Measurements from ENCODE around the gene NOTO. TPM values are rescaled to one million over a fixed set of nuclear protein-coding genes. Genes with fewer than 3 reads are reported as not detected.

Gene NOTO
- polyA plus RNA-seq, 1 experiment: not detected

DNA sequence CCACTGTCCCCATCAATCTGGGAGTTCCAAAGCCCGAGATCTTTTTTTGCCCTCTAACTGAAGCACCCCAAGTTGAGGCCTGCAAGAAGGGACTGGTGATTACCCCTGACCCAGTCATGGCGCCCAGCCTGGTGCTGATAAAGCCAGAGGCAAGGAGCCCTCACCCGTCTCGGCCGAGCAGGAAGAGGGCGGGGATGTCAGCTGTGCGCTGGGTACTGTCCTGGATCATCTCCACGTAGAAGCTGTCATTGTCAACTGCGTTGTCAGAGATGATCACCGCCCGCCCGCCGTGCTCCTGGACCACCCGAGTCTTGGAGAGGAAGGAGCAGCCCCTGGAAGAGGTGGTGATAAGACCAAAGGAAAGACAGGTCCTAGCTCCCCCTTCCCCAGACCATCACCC, 26.3 kb downstream of the NOTO start:
- CTCF ChIA-PET: interaction anchor here (1.2 to 1.5 kb wide), 2 partner anchors 15 to 16 kb away, joined by 3 to 4 read pairs; no protein-coding TSS in a partner anchor
- no peak for DNase-seq (ENCODE audit: low read depth, low spot score)
- H3K4me3 ChIP-seq (ENCODE audit: low read depth, low read length): no peak overlapping the region
- H3K27ac ChIP-seq (ENCODE audit: low read depth, low read length): no peak overlapping the region
- no peaks in the 10 kb centered on the region for H3K9me3 ChIP-seq (ENCODE audit: control insufficient read depth, insufficient read depth, low read length)
- TF ChIP-seq CTCF (IDR thresholded peaks at IDR 0.05; ENCODE audit: low read depth, low read length): no peak
- POLR2A ChIA-PET: no interaction called here
- H3K27me3 ChIP-seq (ENCODE audit: control insufficient read depth, insufficient read depth, low read length): no peaks in the 10 kb centered on the region

- Histone ChIP-seq H3K27ac (ENCODE audit: low read depth, low read length) (no peak overlapping the region), H3K27me3 (ENCODE audit: control insufficient read depth, insufficient read depth, low read length) (no peaks in the 10 kb centered on the region), H3K9me3 (ENCODE audit: control insufficient read depth, insufficient read depth, low read length) (no peaks in the 10 kb centered on the region), H3K4me3 (ENCODE audit: low read depth, low read length) (peak overlapping the region; percentile 77)
- ChIA-PET CTCF (interaction anchor here (1.1 to 1.6 kb wide), 3 partner anchors 20 to 147 kb away, joined by 3 to 11 read pairs (median 5); no protein-coding TSS in a partner anchor), POLR2A (interaction anchor here (0.8 to 2.8 kb wide), 8 partner anchors 11 to 505 kb away, joined by 3 to 14 read pairs (median 5); partner anchors contain the start of genes ALMS1 and TPRKB)
- TF ChIP-seq CTCF (IDR thresholded peaks at IDR 0.05; ENCODE audit: low read depth, low read length): no peak
- DNase-seq (ENCODE audit: low read depth, low spot score): no peak
Measured at GRCh38 chr2:73232403-73233153, 30.2 kb downstream of the NOTO start.

- no peak for TF ChIP-seq CTCF (IDR thresholded peaks at IDR 0.05; ENCODE audit: low read depth, low read length)
- DNase-seq (ENCODE audit: low read depth, low spot score): peak; percentile 99
Measured at GRCh38 chr2:73233154-73233931, 31.0 kb downstream of the NOTO start, which contains the start of gene PRADC1. PRADC1 (minus strand) TSS chr2:73233239; CDS start chr2:73233160, 79 bp downstream.

GRCh38 chr2:73233932-73234832, 31.8 kb downstream of the NOTO start, which contains the start of gene CCT7:
CCT7 (plus strand) TSS chr2:73234308; CDS start chr2:73234379, 71 bp downstream.
- H3K27ac ChIP-seq (ENCODE audit: low read depth, low read length): peak within 1 kb of the TSS; percentile 79
- ChIA-PET POLR2A (interaction anchor here (0.5 to 2.8 kb wide), 17 partner anchors 10 to 503 kb away, joined by 3 to 14 read pairs (median 4); partner anchors contain the start of genes ALMS1, SFXN5 and TPRKB), CTCF (interaction anchor here (0.5 to 1.6 kb wide), 3 partner anchors 21 to 57 kb away, joined by 3 to 11 read pairs (median 5); no protein-coding TSS in a partner anchor)
- no peaks in the 10 kb centered on the region for H3K27me3 ChIP-seq (ENCODE audit: control insufficient read depth, insufficient read depth, low read length)
- H3K9me3 ChIP-seq (ENCODE audit: control insufficient read depth, insufficient read depth, low read length): no peaks in the 10 kb centered on the region
- H3K4me3 ChIP-seq (ENCODE audit: low read depth, low read length): peak within 1 kb of the TSS; percentile 94
- TF ChIP-seq CTCF (IDR thresholded peaks at IDR 0.05; ENCODE audit: low read depth, low read length): no peak
- peak; percentile 67 for DNase-seq (ENCODE audit: low read depth, low spot score)

More at GRCh38 chr2:73233154-73233931, 31.0 kb downstream of the NOTO start, which contains the start of gene PRADC1:
- Histone ChIP-seq H3K9me3 (ENCODE audit: control insufficient read depth, insufficient read depth, low read length) (no peaks in the 10 kb centered on the region), H3K27ac (ENCODE audit: low read depth, low read length) (peak within 1 kb of the TSS; percentile 79), H3K27me3 (ENCODE audit: control insufficient read depth, insufficient read depth, low read length) (no peaks in the 10 kb centered on the region), H3K4me3 (ENCODE audit: low read depth, low read length) (peak within 1 kb of the TSS; percentile 94)
- ChIA-PET CTCF (interaction anchor here (1.1 to 1.6 kb wide), 3 partner anchors 20 to 148 kb away, joined by 3 to 11 read pairs (median 5); no protein-coding TSS in a partner anchor), POLR2A (interaction anchor here (0.5 to 2.8 kb wide), 19 partner anchors 9 to 559 kb away, joined by 3 to 14 read pairs (median 4); partner anchors contain the start of genes ALMS1, SFXN5 and TPRKB)

All from AG04450 (cell line).